Fibroblast of skin of right biceps (primary cell): ENCODE results near the gene HOGA1.

ENCODE experiments used
- DNase-seq: peaks from one replicate; pipeline ENCODE4 v3.0.0-alpha.2; 2013

HOGA1 gene

GRCh38 chr10:97651773-97652172, 67.6 kb downstream of the HOGA1 start:
- DNase-seq: no peak

GRCh38 chr10:97656777-97657176, 72.6 kb downstream of the HOGA1 start:
- DNase-seq: no peak

DNA sequence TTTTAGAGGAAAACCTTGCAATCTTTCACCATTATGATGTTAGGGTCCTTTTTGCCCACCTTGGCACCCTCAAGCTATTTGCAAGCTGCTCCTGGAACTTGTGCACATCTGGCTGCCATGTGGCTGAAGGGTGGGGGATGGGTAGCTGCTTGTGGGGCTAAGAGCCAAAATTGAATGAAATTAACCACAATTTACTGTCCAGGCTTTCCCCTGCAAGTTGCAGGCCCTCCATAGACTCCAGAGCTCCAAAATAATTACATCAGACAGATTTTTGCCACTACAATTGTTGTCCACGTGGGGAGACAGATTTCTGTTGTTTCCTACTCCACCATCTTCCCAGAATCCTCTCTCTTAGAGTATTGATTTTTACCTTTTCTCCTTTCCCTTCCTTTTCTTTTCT, 75.4 kb downstream of the HOGA1 start:
- peak; percentile 71 for DNase-seq
